Adrenal gland (tissue), 5 donors: Measurements from ENCODE around the gene SERPIND1.

ENCODE experiments used
- POLR2A ChIP-seq, 2 donors: fragments of 450-650 bp; IDR thresholded peaks; one replicate each; pipeline ENCODE4 v1.6.1; 2017; ENCODE audit warnings: antibody characterized with exemption in 2 of 2, mild to moderate bottlenecking in 2 of 2, moderate library complexity in 1 of 2
- TF ChIP-seq, protein P1 (sequence below), 6 experiments: fragments of 450-650 bp in 4 of 6; fragments of 200-600 bp in 2 of 6; sonication (generic) in 1 of 6; IDR thresholded peaks; 1 replicate in 5 of 6; 2 replicates in 1 of 6; pipeline versions ENCODE4 v1.5.1 to v1.8.0; 2016 to 2021; ENCODE audit warnings: antibody characterized with exemption in 6 of 6, mild to moderate bottlenecking in 2 of 6, moderate library complexity in 1 of 6
- donor health status: DM: no; HTN: no; CAD: no.

DNA sequence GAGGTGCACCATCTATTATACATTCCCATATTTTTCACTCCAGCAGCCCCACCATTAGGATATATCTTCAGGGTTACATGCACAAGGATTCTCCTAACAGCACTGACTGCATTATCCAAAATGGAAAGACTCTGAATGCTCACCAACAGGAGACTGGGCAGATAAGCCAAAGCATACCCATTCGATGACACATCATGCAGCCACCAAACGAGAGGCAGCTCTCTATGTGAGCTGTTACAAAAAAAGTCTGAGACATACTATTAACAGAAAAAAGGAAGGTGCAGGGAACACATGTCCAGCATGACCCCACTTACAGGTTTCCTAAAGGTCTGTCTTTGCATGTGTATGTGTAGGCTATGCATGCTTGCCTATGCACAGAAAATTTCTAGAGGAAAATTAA, 12.4 kb upstream of the SERPIND1 start:
- TF ChIP-seq, protein P1, sequence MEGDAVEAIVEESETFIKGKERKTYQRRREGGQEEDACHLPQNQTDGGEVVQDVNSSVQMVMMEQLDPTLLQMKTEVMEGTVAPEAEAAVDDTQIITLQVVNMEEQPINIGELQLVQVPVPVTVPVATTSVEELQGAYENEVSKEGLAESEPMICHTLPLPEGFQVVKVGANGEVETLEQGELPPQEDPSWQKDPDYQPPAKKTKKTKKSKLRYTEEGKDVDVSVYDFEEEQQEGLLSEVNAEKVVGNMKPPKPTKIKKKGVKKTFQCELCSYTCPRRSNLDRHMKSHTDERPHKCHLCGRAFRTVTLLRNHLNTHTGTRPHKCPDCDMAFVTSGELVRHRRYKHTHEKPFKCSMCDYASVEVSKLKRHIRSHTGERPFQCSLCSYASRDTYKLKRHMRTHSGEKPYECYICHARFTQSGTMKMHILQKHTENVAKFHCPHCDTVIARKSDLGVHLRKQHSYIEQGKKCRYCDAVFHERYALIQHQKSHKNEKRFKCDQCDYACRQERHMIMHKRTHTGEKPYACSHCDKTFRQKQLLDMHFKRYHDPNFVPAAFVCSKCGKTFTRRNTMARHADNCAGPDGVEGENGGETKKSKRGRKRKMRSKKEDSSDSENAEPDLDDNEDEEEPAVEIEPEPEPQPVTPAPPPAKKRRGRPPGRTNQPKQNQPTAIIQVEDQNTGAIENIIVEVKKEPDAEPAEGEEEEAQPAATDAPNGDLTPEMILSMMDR (IDR thresholded peaks at IDR 0.05): no peak
- TF ChIP-seq POLR2A (IDR thresholded peaks at IDR 0.05): no peak
